ENCODE data around the gene FA2H. TPM values are rescaled to one million over a fixed set of nuclear protein-coding genes. Genes with fewer than 3 reads are reported as not detected.

Gene FA2H
- total and polyA plus RNA-seq, 2 of the 13 experiments (the other 11 are each of a cell fraction or from before 2014, with no cell fraction given) = 0.20 TPM; not detected in 1

DNA sequence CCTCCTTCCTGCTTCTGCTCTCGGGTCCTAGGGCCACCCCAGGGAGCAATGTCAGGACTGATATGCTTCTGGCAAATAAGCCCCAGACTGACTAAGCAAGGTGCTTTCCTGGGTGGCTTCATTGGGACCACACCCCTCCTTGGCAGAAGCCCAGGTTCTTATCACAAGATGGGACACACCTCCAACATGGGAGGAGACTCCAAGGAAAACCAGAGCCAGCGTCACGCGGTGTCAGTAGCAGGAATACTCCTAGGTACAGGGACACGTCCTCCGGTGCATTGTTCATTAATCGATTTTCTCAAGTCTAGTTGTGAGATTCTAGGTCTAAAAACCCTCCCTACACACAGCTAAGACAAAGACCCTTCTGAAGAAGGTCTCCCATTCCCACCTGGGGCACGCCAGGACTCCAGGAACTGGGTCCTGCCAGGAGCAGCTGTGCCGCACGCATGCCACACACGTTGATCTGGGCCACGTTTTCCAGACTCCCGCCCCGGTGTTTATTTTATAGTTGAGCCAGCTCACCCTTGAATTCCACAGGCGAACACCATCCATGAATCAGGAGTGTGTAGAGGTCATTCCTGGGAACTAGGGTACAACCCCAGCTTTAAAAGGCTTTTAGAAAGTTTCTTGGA lies 30.8 kb downstream of the FA2H start (continued):
- TF ChIP-seq, protein P1, sequence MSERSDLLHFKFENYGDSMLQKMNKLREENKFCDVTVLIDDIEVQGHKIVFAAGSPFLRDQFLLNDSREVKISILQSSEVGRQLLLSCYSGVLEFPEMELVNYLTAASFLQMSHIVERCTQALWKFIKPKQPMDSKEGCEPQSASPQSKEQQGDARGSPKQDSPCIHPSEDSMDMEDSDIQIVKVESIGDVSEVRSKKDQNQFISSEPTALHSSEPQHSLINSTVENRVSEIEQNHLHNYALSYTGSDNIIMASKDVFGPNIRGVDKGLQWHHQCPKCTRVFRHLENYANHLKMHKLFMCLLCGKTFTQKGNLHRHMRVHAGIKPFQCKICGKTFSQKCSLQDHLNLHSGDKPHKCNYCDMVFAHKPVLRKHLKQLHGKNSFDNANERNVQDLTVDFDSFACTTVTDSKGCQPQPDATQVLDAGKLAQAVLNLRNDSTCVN (CRISPR knock-in tag; IDR thresholded peaks at IDR 0.05; ENCODE audit: borderline replicate concordance) = no peak
- TF ChIP-seq, protein P2, sequence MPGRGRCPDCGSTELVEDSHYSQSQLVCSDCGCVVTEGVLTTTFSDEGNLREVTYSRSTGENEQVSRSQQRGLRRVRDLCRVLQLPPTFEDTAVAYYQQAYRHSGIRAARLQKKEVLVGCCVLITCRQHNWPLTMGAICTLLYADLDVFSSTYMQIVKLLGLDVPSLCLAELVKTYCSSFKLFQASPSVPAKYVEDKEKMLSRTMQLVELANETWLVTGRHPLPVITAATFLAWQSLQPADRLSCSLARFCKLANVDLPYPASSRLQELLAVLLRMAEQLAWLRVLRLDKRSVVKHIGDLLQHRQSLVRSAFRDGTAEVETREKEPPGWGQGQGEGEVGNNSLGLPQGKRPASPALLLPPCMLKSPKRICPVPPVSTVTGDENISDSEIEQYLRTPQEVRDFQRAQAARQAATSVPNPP (CRISPR knock-in tag; IDR thresholded peaks at IDR 0.05) = no peak
- TF ChIP-seq, protein P3, sequence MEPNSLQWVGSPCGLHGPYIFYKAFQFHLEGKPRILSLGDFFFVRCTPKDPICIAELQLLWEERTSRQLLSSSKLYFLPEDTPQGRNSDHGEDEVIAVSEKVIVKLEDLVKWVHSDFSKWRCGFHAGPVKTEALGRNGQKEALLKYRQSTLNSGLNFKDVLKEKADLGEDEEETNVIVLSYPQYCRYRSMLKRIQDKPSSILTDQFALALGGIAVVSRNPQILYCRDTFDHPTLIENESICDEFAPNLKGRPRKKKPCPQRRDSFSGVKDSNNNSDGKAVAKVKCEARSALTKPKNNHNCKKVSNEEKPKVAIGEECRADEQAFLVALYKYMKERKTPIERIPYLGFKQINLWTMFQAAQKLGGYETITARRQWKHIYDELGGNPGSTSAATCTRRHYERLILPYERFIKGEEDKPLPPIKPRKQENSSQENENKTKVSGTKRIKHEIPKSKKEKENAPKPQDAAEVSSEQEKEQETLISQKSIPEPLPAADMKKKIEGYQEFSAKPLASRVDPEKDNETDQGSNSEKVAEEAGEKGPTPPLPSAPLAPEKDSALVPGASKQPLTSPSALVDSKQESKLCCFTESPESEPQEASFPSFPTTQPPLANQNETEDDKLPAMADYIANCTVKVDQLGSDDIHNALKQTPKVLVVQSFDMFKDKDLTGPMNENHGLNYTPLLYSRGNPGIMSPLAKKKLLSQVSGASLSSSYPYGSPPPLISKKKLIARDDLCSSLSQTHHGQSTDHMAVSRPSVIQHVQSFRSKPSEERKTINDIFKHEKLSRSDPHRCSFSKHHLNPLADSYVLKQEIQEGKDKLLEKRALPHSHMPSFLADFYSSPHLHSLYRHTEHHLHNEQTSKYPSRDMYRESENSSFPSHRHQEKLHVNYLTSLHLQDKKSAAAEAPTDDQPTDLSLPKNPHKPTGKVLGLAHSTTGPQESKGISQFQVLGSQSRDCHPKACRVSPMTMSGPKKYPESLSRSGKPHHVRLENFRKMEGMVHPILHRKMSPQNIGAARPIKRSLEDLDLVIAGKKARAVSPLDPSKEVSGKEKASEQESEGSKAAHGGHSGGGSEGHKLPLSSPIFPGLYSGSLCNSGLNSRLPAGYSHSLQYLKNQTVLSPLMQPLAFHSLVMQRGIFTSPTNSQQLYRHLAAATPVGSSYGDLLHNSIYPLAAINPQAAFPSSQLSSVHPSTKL (CRISPR knock-in tag; IDR thresholded peaks at IDR 0.05) = peak; percentile 25; the same call in 1 of the 2 replicates
- TF ChIP-seq MYC (CRISPR knock-in tag; IDR thresholded peaks at IDR 0.05; ENCODE audit: borderline replicate concordance) (peak; percentile 29; the same call in 1 of the 2 replicates), DR1 (CRISPR knock-in tag; IDR thresholded peaks at IDR 0.05) (no peak), ZNF792 (CRISPR knock-in tag; IDR thresholded peaks at IDR 0.05) (no peak), TBX2 (CRISPR knock-in tag; IDR thresholded peaks at IDR 0.05; ENCODE audit: borderline replicate concordance) (peak; percentile 44; the same call in 1 of the 2 replicates), ZNF160 (CRISPR knock-in tag; IDR thresholded peaks at IDR 0.05) (no peak), ZFYVE20 (CRISPR knock-in tag; IDR thresholded peaks at IDR 0.05; ENCODE audit: borderline replicate concordance, low read depth) (no peak)
- TF ChIP-seq, protein P4, sequence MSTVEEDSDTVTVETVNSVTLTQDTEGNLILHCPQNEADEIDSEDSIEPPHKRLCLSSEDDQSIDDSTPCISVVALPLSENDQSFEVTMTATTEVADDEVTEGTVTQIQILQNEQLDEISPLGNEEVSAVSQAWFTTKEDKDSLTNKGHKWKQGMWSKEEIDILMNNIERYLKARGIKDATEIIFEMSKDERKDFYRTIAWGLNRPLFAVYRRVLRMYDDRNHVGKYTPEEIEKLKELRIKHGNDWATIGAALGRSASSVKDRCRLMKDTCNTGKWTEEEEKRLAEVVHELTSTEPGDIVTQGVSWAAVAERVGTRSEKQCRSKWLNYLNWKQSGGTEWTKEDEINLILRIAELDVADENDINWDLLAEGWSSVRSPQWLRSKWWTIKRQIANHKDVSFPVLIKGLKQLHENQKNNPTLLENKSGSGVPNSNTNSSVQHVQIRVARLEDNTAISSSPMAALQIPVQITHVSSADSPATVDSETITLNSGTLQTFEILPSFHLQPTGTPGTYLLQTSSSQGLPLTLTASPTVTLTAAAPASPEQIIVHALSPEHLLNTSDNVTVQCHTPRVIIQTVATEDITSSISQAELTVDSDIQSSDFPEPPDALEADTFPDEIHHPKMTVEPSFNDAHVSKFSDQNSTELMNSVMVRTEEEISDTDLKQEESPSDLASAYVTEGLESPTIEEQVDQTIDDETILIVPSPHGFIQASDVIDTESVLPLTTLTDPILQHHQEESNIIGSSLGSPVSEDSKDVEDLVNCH (CRISPR knock-in tag; IDR thresholded peaks at IDR 0.05) = no peak
